Activated CD4-positive, alpha-beta T cell treated with anti-CD3 and anti-CD28 coated beads, Interleukin-2, amount 50 U/mL, for 48 hours (primary cell): ENCODE data around the gene LRRC34.

Experiments
- DNase-seq, 2 experiments: peaks; one replicate each; pipeline ENCODE4 v3.0.0-alpha.2; 2020

LRRC34 gene

GRCh38 chr3:169764882-169765612, 47.7 kb downstream of the LRRC34 start, which contains the start of gene TERC:
TSS of gene TERC (minus strand) at chr3:169765060.
- peak; percentile 90 to 91 for DNase-seq

- peak; percentile 72 to 78 for DNase-seq
These were observed 48.3 kb downstream of the LRRC34 start for GRCh38 chr3:169764312-169764881.

GRCh38 chr3:169760479-169760878, 52.2 kb downstream of the LRRC34 start:
- DNase-seq, result no peak

- DNase-seq, result no peak
These were observed 53.4 kb downstream of the LRRC34 start for GRCh38 chr3:169759256-169759655.

GRCh38 chr3:169758359-169758994, 54.2 kb downstream of the LRRC34 start:
- DNase-seq, result no peak

GRCh38 chr3:169755488-169755887, 57.2 kb downstream of the LRRC34 start:
- no peak for DNase-seq

- DNase-seq, result no peak
These were observed 58.0 kb downstream of the LRRC34 start for GRCh38 chr3:169754711-169755110.

GRCh38 chr3:169751875-169752274, 60.8 kb downstream of the LRRC34 start:
- no peak for DNase-seq

GRCh38 chr3:169750665-169751064, 62.0 kb downstream of the LRRC34 start:
- no peak for DNase-seq

- no peak for DNase-seq
These were observed 64.0 kb downstream of the LRRC34 start for GRCh38 chr3:169748670-169749069.

- DNase-seq, result no peak
These were observed 65.8 kb downstream of the LRRC34 start for GRCh38 chr3:169746924-169747323.

- DNase-seq, result no peak
These were observed 68.2 kb downstream of the LRRC34 start for GRCh38 chr3:169744366-169745054.
